ENCODE data around the gene CNKSR1.

Gene CNKSR1, protein sequence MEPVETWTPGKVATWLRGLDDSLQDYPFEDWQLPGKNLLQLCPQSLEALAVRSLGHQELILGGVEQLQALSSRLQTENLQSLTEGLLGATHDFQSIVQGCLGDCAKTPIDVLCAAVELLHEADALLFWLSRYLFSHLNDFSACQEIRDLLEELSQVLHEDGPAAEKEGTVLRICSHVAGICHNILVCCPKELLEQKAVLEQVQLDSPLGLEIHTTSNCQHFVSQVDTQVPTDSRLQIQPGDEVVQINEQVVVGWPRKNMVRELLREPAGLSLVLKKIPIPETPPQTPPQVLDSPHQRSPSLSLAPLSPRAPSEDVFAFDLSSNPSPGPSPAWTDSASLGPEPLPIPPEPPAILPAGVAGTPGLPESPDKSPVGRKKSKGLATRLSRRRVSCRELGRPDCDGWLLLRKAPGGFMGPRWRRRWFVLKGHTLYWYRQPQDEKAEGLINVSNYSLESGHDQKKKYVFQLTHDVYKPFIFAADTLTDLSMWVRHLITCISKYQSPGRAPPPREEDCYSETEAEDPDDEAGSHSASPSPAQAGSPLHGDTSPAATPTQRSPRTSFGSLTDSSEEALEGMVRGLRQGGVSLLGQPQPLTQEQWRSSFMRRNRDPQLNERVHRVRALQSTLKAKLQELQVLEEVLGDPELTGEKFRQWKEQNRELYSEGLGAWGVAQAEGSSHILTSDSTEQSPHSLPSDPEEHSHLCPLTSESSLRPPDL

DNA sequence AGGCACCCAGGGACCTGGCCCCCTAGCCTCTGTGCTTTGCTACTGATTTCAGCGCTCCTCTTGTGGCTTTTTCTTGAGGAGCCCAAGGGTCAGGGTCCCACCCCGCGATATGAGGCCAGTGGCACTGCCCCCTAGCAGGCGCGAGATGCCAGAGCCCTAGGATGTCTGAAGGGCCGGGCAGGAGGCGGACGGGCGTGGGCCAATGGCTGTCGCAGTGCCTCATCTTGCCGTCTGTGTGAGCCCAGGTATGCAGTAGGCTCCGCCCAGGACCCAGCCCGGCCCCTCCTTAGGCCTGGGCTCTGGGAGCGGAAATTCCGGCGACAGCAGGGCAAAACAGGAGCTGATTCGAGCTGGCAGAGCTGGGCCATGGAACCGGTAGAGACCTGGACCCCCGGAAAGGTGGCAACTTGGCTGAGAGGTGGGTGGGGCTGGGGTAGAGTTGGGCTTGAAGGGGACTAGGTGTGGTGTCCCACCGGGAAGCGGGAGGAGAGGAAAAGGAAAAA lies at the start of gene CNKSR1:
TSS of gene CNKSR1 (plus strand) at position 310 of the 503 bp plus-strand sequence. CDS start at position 367, 57 bp downstream.
- in situ Hi-C loops (cut with MboI; ENCODE audit: low sequenced_read_pairs), result no loop called here

DNA sequence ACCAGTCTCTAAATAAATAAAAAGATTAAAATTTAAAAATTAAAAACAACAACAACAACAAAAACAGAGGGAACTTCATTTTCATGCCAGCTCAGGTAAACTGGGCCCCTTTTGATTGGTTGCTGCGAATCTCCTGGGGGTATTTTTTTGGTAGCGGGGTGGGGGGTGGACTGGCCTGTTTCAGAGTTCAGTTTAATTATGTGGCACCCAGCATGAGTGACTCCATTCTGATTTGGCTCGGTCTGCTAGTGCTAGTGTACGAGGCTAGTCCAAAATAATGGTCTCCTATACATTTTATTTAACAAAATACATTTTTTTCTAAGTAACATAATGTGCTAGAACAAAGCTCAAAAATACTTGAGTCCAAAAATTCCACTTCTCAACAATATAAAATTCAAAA lies 47.5 kb upstream of the CNKSR1 start:
- in situ Hi-C loops (cut with MboI; ENCODE audit: low sequenced_read_pairs), result no loop called here

DNA sequence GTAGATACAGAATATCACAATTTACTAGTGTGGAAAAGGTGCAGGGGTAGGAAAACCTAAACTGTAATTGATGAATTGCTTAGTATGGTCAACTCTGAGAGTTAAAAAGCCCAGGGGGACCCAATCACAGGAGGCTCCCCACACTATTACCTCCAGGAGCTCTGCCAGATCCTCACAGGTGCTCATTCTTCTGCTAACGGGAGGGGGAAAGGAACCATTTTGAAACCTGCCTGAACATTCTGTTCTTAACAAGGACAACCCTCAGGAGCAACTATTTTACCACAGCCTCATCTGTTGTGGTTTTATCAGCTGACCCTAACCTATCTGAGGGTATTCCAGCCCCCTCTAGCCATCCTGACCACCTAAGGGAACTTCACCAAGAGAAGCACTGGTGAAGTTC lies 46.6 kb upstream of the CNKSR1 start:
- in situ Hi-C loops (cut with MboI; ENCODE audit: low sequenced_read_pairs), result no loop called here

DNA sequence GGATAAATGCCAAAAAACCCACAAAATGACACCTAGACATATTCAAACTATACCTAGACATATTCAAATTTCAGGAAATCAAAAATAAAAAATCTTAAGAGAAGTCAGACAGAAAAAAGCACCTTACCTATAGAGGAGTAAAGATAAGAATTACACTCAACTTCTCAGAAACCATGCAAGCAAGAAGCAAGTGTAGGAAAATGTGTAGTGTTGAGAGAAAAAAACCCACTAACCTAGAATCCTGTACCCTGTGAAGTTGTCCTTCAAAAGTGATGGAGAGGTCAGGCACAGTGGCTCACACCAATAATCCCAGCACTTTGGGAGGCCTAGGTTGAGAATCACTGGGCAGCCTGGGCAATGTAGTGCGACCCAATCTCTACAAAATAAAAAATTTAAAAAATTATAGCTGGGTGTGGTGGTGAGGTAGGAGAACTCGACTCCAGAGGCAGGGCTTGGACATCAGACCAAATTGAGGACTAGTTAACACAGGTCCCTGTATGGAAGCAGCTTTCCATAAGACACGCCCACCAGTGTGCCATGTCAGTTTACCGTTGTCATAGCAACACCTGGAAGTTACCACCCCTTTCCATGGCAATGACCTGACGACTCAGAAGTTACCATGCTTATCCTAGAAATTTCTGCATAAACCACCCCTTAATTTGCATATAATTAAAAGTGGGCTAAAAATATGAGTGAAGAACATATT lies 45.0 kb upstream of the CNKSR1 start:
- in situ Hi-C loops (cut with MboI; ENCODE audit: low sequenced_read_pairs), result no loop called here

DNA sequence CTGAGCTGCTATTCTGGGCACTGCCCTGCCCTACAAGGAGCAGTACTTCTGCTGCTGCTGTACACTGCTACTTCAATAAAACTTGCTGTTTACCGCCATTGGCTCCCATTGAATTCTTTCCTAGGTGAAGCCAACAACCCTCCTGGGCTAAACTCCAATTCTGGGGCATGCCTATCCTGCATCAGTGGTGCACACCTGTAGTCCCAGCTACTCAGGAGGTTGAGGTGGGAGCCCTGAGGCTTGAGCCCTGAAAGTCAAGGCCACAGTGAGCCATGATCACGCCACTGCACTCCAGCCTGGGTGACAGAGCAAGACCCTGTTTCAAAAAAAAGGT lies 44.5 kb upstream of the CNKSR1 start:
- in situ Hi-C loops (cut with MboI; ENCODE audit: low sequenced_read_pairs), result no loop called here

DNA sequence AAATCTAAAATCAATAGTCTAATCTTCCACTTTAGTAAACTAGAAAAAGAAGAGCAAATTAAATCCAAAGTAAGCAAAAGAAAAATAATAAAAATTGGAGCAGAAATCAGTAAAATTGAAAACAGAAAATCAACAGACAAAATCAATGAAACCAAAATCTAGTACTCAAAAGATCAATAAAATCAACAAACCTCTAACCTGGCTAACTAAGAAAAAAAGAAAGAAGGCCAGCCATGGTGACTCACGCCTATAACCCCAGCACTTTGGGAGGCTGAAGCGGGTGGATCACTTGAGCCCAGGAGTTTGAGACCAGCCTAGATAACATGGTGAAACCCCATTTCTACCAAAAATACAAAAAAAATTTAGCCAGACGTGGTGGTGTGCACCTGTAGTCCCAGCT lies 42.8 kb upstream of the CNKSR1 start:
- in situ Hi-C loops (cut with MboI; ENCODE audit: low sequenced_read_pairs), result no loop called here

DNA sequence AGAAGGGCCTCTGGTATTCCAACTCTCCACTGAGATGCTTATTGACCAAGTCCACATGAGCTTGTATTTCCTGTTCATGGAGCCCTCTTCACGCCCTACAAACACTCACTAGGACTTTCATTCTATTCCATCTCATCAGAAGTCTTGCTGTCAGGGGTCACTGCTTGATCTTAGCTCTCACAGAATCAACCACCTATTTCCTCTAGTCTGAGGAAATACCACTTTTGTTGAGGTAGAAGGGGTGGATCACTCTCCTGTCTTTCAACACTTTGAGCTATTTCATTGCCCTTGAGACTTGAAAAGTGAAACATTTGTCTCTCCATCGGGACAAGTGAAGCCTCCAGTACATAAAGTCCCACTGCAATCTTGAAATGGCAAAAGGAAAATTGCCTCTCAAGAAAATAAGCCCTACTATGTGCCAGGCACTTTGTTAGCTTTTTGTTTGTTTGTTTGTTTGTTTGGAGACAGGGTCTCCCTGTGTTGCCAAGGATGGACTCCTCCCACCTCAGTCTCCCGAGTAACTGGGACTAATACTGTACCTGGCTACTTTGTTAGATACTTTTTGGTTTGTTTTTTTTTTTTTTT lies 38.2 kb upstream of the CNKSR1 start:
- in situ Hi-C loops (cut with MboI; ENCODE audit: low sequenced_read_pairs), result no loop called here

DNA sequence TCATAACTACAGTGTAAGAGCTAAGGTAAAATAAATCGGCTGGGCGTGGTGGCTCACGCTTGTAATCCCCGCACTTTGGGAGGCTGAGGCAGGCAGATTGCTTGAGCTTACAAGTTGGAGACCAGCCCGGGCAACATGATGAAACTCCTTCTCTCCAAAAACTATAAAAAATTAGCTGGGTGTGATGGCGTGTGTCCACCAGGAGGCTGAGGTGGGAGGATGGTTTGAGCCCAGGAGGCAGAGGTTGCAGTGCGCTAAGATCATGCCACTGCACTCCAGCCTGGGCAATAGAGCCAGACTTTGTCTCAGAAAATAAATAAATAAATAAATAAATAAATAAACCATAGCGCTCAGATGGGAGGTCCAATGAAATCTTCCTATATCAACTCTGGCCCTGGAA lies 35.1 kb upstream of the CNKSR1 start:
- in situ Hi-C loops (cut with MboI; ENCODE audit: low sequenced_read_pairs), result no loop called here

DNA sequence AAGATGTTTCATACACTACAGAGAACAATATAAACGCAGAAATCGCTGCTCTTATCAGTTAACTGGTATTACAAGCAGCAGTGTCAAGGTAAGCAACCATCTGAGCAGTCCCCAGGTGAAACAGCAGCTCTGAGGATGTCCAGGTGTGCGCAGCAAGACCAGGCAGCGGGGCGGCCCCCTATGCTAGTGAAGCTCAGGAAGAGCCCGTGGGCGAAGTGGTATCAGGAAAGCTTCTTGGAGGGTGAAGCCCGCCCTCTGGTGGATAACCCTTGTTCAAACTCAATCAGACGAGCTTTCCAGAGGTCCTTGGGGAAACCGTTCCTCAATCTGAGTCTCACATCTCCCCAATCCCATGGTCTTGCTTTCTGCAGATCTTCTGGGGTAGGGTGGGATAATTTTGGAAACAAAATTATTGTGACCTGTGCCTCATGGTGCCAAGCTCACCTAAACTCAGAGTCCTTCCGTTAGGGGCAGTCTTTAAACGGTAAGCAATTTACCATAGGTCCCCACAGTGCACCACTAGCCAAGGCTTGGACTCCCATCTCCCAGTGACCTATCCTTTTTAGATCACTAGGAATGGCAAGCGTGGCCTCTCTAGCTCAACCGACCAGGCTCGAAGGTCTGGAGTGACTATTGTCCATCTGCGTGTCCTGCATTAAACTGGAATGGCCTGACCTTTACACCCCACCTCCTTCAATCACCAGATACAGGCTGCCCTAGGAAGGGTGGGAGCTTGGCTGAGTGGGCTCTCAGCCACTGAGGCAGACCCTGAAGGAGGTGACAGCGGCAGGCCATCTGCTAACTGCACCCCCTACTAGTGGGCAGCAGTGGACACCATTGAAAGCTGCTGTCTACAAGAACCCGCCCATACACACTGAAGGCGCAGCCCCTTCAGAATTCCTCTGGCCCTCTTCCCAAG lies 32.0 kb upstream of the CNKSR1 start:
- in situ Hi-C loops (cut with MboI; ENCODE audit: low sequenced_read_pairs), result loop anchor here (5.0 kb wide), 1 partner anchor 38 kb away; no protein-coding TSS in a partner anchor

DNA sequence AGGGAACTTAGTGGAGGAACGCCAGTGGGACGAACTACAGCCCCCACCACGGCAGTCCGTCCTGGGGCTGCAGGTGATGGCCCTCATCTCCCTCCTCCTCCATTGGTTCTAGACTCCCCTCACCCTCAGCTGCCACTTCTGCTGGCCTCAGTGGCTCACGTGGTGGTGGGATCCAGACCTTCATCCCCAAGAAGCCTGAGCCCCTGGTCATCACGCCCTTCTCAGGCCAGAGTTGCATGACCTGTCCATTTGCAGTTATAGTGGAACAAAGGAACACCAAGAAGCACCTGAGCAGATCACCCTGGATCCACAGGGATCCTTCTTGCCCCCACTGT lies 31.4 kb upstream of the CNKSR1 start:
- in situ Hi-C loops (cut with MboI; ENCODE audit: low sequenced_read_pairs), result loop anchor here (5.0 kb wide), 1 partner anchor 39 kb away; no protein-coding TSS in a partner anchor

DNA sequence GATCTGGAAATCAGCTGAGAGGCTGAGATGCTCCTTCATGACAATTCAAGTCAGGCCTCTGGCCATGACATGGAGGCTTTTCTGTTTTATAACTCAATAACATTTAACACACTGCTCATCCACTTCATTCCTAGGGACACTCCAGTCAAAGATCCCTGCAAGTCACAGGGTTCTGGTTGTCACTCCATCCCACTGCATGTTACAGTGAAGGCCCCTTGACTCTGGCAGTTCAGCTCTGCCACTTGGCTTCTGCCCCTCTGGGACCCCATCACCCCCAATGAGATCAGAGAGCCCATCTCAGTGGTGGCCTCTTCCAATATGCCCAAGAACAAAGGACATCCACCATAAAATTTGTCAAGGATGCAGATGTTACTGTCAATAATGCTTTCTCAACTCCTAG lies 28.4 kb upstream of the CNKSR1 start:
- in situ Hi-C loops (cut with MboI; ENCODE audit: low sequenced_read_pairs), result loop anchor here (5.0 kb wide), 1 partner anchor 42 kb away; no protein-coding TSS in a partner anchor

DNA sequence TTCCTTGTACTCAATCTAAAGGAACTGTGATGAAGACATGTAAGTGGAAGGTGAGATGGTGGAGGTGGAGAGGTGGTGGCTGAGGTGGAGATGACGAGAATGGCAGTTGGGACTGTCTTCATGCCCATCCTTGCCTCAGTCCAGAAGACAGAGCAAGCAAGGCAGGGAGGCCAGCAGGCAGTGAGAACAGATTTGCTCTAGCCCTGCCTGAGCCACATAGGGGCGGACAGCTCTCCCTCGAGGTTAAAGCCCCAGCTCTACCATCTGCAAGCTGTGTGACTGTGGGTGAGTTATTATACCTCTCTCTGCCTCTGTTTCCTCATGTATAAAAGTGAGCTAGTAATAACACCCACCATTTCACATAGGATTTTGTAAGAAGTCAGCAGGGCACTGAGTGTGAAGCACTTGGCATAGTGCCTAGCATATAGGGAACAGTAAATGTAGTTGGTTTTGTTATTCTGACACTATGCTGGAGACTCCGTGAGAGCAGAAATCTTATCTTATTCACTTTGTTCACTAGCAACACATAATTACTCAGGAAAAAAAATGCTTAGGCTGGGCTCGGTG lies 23.2 kb upstream of the CNKSR1 start:
- in situ Hi-C loops (cut with MboI; ENCODE audit: low sequenced_read_pairs), result loop anchor here (10.0 kb wide), 1 partner anchor 109 kb away; the partner anchor contains the start of gene SLC30A2

DNA sequence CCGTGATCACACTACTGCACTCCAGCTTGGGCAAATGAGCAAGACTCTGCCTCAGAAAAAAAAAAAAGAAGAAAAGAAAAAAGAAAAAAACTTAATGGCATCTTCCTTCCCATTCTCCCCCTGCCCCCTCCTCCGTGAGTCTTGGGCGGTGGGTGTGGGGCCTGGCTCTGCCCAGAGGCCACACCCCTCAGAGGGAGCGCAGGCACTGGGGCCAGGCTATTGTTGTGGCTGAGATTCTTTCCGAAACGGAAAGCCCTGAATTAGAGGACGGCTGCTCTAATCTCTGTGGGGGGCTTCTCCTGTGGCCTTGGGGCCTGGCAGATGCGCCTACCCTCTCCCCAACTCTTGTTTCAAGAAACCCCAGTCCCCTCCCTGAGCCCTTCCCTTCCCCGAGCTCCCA lies 22.5 kb upstream of the CNKSR1 start:
- in situ Hi-C loops (cut with MboI; ENCODE audit: low sequenced_read_pairs), result loop anchor here (10.0 kb wide), 1 partner anchor 110 kb away; the partner anchor contains the start of gene SLC30A2

DNA sequence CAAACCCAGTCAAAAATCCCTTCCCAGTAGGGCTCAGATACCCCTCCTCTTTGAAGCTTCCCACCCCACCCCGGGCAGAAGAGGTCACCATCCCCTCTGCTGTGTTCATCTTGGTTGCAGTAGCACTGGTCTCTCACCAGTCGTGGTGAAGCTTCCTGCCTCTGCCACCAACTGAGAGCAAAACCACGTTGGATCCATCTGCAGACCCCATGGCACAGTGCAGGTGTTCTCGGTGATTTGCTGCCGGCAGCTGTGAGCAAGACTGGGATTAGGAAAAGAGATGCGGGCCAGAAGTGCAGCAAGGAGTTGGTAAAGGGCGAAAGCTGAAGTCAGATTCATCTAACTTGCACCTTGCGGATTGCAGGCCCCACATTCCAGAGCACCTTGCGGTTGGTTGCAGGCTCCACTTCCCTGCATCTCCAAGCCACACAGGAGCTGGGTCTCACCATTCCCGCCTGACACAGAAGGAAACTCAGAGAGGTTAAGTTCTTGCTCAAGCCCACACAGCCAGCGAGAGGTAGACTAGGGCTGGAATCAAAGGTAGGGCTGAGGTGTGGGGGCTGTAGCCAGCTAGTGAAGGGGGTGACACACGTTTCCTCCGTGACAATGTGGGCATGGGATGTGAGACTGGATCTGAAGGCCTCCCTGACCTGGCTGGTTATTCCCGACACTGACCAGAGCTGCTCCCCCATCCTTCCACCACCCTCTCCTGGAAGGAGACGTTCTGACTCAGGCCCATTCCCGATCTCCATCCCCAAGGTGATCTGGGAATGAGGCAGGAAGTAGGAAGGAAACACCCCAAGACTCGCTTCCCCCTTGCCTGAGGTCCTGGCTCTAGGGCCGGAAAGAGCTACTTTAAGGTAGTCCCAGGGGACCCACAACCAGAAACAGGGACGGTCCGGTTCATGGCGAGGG lies 21.7 kb upstream of the CNKSR1 start:
- in situ Hi-C loops (cut with MboI; ENCODE audit: low sequenced_read_pairs), result loop anchor here (10.0 kb wide), 1 partner anchor 111 kb away; the partner anchor contains the start of gene SLC30A2

DNA sequence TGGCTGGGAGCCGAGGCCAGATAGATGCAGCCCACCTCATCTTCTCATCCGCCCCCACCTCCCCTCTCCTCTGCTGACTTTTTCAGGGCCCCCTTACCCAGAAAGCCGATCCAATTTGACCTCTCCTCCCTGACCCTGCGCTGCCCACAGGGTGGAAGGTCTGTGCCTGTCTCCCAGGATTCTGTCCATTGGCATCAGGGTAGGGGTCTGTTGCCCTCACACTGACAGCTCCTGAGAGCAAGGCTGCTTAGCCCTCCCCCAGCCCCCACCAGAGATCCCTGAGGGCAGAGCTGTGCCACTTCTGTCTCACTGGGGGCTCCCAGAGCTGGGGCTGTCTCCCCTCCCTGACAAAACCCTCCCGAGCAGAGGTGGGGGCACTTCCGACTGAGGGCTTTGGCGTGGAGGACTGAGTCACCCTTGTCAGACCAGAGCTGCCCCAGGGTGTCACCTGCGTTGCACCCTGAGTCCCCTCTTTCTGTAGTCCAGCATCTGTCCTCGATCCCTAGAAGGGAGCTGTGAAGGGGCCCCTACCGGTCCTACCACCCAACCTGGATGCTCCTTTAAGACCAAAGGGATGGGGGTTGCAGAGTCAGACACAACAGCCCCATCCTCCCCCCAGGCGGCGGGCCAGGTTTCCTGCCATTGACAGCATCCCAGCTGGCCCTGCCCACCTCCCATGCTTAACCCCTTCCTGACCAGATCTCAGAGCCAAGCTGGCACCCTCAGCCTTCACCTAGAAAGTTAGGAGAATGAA lies 20.8 kb upstream of the CNKSR1 start:
- in situ Hi-C loops (cut with MboI; ENCODE audit: low sequenced_read_pairs), result loop anchor here (10.0 kb wide), 1 partner anchor 112 kb away; the partner anchor contains the start of gene SLC30A2

DNA sequence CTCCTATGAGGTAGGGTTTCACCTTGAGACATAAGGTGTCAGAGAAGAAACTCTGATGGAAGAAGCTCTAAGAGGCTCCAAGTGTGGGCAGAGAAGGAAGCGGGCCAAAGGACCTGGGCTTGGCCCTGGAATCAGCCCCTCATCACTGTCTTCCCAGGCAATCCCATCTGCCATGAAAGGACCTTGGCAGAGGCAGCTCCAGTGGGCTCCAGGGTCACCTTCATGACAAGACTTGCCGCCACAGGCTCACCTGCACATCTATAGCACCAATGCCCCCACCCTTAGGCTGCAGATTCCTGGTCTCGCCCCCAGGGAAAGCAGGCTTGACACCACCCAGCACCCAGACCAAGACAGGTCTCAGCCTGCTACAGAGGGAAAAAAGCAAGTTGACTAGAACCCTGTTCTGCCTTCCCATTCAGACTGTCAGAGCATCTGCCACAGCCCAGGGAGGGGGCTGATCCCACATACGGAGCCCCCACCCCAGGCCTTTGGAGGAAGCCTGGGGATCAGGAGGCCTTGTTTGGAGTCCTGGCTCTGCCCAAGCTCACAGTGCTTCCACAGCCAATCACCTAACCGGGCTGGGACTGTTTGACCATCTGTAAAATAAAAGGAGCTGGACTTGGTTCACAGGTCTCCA lies 18.9 kb upstream of the CNKSR1 start:
- in situ Hi-C loops (cut with MboI; ENCODE audit: low sequenced_read_pairs), result loop anchor here (10.0 kb wide), 1 partner anchor 114 kb away; the partner anchor contains the start of gene SLC30A2

All from HL-60/S4 (cell line).